Dedifferentiated amniotic fluid mesenchymal stem cell (primary cell): ENCODE data around the gene POLE.

Source experiments
- DNase-seq: peaks from one replicate; pipeline ENCODE4 v3.0.0-alpha.2; 2016; ENCODE audit errors: extremely low spot score

The POLE gene

GRCh38 chr12:132675757-132676432, 11.2 kb downstream of the POLE start:
- DNase-seq, result no peak

DNA sequence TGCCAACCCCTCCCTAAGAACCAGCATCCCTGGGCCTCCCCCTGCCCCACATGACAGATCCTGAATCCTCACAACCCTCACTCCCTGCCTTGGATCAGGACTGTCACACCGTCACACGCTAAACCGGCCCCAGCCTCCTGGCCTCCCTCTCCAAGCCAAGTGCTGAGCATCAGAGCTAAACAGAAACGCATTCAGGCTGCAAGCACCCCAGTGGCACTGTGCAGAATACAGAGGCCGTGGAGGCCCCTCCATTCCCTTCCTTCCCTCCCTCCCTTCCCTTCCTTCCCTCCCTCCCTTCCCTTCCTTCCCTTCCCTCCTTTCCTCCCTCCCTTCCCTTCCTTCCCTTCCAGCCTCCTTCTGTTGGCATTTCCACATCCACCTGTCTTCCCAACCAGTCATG, 12.6 kb downstream of the POLE start:
- no peak for DNase-seq

GRCh38 chr12:132673288-132674179, 13.6 kb downstream of the POLE start:
- DNase-seq, result no peak

- no peak for DNase-seq
These were observed 14.5 kb downstream of the POLE start for GRCh38 chr12:132672678-132673077.

DNA sequence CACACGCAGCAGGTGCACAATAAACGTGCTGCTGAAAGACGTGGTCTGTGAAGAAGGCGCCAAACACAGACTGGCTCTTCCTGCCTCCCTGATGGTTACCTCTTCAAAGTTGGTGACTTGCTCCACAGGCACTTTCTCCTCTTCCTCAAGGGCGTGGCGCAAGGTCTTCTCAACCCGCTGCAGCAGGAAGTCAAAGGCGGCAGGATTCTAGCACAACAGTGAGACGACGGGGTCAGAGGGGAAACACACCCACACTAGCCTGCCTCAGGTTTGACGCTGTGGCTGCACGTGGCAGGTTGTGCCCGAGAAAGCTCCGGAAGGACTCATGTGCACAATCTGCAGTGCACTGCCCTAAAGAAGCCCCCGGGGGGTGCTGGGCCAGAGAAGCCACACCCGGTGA, 15.0 kb downstream of the POLE start:
- no peak for DNase-seq

DNA sequence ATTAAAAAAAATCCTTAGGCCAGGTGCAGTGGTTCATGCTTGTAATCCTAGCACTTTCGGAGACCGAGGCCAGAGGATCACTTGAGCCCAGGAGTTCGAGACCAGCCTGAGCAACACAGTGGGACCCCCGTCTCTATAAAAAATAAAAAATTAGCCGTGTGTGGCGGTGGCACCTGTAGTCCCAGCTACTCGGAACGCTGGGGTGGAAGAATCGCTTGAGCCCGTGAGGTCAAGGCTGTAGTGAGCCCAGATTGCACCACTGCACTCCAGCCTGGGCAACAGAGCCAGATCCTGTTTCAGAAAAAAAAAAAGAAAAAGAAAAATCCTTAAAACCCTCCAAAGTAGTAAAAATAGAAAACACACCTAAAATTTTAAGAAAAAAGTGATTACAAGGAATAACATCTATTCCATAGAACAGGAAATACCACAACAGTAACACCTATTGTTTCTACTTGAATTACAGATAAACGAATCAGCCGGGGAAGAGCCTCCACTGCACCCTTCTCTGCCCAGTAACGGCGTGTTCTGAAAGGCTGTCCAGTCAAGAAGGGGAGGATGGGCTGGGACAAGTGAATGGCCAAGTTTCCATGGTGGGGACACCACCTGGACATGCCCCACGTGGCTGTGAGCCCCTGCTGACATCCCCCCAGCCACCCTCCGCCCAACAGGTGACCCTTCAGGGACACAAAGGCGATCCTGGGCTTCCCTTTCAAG, 17.8 kb downstream of the POLE start:
- no peak for DNase-seq

DNA sequence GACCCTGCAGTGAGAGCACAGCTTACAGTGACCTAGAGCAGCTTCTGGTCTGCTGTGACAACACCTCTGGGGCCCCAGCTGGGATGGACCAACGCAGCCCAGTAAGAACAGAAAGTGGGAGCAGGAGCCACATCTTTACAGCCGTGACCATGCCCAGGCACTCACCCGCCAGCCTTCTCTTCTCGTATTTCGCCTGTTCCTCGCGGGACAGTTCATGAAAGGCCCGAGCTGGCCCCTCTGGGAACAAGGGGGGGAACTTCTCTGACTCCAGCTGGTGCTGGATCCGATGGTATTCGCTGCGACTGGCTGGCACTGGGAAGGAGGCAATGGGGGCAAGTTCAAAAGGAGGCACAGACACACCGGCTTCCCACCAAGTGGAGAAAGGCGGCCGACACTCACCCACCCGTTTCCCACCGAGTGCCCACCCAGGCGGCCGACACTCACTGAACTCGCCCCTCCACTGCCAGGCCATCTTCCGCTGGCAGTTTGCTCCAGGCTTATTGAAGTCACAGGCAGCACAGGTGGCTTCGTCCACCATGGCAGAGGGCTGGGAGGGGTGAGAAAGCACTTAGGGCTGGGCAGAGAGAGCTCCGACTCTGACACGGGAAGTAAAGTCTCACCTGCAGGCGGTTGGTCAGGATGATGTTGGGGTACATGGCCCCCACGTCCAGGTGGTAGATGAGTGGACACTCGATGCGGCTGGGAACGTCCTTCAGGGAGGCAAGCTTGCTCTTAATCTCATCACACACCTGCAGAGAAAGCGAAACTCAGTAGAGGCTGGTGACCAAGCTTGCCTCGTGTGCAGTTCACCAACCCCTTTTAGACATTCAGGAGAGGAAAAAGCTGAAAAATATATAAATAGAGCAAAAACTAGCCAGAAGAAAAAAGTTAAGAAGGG, 18.7 kb downstream of the POLE start:
- DNase-seq, result no peak

DNA sequence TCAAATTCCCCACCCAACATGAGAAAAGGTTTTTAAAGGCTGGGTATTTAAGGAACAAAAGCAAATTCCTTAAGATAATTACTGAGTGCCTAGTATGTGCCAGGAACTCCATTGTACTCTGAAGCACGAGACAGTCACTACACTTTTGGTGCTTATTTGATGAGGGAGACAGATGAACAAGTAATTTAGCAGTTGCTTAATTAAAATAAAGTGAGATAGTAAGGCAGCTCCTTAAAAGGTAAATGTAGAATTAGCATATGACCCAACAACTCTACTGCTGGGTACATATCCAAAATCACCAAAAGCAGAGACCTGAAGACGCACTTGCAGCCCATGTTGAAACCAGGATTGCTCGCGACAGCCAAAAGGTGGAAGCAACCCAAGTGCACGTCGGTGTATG, 21.3 kb downstream of the POLE start:
- DNase-seq, result no peak

- no peak for DNase-seq
These were observed 22.0 kb downstream of the POLE start for GRCh38 chr12:132665149-132665491.

DNA sequence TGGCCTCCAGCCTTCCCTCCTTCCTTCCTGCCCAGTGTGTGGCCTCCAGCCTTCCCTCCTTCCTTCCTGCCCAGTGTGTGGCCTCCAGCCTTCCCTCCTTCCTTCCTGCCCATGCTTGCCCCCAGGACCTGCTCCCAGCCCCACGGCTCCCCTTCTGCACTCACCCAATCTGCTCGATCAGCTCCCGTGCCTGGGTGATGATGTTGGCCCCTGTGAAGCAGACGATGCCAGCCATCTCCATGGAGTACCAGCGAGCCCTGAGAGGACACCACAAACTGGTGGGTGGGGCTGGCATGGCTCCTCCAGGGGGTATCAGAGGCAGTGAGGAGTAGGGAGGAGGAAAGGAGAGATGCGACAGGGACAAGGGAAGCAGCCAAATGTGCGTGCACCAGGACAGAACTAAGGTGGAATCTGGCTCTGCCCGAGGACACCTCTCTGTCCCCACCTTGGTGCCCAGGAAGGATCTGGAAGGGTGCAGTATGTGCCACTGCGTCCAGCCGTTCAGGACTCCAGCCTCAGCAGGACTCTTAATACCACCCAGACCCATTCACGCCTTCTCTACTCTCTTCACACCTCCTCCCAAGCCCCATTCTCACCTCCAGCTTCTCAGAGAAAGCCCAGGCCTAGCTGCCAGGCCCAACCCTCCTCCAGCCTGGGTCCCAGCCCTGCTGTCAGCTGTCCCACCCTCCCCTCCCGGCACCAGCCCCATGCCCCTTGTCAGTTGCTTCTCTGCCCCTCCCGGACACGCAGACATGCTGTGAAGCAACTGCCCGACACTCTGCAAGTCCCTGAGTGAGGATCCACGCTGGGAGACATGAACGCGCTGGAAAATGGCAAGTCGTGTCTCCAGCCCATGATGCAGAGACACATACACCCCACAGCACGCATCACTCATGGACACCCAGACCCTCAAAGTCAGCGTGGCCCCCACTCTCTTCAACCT, 22.7 kb downstream of the POLE start:
- DNase-seq, result no peak

GRCh38 chr12:132662901-132663755, 24.0 kb downstream of the POLE start:
- no peak for DNase-seq

- no peak for DNase-seq
These were observed 25.2 kb downstream of the POLE start for GRCh38 chr12:132661972-132662371.

GRCh38 chr12:132660996-132661395, 26.1 kb downstream of the POLE start:
- DNase-seq, result no peak

DNA sequence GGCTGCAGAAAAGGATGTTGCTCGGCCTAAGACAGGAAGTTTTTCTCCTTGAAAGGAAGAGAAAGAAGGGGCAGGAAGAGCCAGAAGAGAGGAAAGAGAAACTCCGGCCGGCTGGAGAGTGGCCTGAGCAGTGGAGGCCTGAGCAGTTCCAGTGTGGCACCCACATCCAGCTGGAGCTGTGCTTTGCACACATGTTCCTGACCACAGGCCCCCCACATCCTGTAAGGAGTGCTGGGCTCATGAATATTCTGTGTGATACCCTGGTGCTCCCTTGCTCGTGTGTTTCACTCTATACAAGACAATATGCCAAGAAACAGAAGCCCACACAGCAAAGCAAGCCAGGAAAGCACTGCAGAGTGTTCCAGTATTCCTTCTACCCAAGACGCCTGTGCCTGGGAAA, 27.1 kb downstream of the POLE start:
- no peak for DNase-seq

GRCh38 chr12:132659146-132659545, 28.0 kb downstream of the POLE start:
- no peak for DNase-seq

DNA sequence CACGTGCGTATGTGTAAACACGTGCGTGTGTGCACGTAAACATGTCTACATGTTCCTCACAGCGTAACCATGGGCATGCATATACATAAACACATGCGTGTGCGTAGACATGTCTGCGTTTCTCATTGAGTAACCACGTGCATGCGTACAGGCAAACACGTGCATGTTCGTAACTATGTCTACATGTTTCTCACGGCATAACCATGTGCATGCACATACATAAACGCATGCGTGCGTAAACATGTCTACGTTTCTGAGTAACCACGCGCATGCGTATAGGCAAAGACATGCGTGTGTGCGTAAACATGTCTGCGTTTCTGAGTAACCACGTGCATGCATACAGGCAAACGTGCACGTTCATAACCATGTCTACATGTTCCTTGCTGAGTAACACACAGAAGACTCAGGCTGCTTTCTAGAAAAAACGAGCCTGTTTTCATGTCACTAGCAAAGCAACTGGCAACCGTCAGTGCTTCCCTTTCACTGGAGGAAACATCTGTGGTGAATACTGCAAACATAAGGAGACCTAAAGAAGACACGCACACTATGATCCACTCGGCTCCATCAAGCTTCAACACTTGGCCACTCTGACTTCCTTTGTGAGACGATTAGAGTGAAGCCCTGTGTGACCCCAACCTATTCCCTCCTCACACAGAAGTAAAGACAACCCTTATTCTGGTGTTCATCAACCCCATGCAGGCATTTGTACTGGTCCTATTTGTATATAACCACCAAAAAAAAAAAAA, 28.8 kb downstream of the POLE start:
- DNase-seq, result no peak

DNA sequence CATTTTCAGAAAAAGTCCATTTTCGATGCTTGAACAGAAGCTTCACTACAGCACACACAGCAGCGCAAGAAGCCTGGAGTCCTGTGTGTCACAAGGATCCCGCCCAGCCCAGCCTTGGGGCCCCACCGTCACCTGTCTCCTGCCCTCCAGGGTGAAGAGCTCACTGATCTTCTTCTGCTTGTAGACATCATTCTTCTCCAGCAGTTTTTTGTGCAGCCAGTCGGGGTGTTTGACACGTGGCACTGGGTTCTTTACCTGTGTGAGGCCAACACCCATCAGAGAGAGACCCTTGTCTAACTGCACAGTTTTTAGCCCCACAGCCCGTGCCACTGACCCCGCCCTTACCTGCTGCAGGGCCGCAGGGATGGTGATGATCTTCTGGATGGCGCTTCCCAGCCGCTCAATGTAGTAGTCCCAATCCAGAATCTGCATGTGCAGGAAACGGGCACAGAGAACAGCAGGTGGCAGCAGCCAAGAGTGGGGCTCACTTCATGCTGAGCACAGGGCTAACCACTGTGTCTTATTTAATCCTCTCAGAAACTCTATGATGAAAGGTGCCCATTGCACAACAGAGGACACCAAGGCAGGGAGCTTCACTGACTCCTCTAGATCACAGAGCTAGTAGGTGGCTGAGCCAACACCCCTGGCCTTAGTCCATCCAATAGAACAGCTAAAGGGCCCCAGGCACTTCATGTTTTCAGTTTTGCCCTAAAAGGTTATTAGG, 30.0 kb downstream of the POLE start:
- no peak for DNase-seq
